HG02798 (cell line): Measurements from ENCODE around the gene SMPD3.
"Not testable (repeated sequence)": the region's sequence is repeated elsewhere in the genome, so short reads cannot be mapped to it uniquely, and the experiment has no call there.

ENCODE experiments used
- ATAC-seq: cut with Tn5 transposase; IDR thresholded peaks from one replicate; pipeline ENCODE4 v1.9.1; 2021; ENCODE audit warnings: mild to moderate bottlenecking; ENCODE audit not compliant: unreplicated experiment, poor library complexity

Gene SMPD3

DNA sequence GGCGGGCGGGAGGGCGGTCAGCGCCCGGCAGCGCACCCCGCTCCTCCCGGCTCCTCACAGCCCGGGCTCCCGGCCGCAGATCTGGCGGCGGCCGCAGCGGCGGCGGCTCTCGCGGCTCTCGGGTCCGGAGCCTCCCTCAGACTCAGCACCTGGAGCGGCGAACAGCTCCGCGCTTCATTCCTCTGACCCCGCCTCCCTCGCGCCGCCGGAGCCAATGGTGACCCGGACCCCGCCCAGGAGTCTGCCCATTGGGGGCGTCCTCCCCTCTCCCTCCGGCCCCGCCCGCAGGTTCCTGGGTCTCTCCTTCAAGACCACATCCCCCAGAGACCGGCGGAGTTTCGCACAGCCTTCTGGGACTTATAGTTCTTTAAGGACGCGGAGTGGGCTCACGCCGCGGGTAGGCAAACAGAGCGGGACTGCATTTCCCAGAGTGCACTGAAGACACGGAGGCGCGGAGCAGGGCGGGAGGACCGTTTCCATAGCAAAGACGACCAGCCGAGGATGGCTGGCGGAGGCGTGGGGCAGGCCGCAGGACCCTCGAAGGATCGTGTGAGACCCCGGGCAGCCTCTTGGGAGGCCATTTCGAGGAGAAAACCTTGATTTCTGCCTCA lies at the start of gene SMPD3:
SMPD3 (minus strand) TSS at position 149 of the 611 bp plus-strand sequence. CDS start 76,327 bp downstream, outside the sequence.
- peak; percentile 96 for ATAC-seq

DNA sequence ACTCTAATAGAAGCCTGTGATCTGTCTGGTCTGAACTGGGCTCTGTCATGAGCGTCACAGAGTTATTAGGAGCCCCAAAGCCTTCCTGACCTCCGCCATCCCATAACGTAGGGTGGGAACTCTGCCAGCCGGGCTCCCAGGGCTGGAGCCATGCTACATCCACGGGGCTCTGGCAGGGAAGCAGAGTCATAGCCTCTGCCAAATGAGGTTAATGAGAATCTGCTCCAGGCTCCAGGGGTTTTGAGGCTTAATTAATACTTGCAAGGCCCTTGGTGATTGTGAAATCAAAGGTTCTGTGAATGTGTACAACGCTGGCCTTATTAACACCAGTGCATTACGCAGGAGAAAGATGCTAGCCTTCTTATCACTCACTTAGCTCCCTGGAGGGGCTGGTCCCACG lies 48.4 kb upstream of the SMPD3 start:
- no peak for ATAC-seq

DNA sequence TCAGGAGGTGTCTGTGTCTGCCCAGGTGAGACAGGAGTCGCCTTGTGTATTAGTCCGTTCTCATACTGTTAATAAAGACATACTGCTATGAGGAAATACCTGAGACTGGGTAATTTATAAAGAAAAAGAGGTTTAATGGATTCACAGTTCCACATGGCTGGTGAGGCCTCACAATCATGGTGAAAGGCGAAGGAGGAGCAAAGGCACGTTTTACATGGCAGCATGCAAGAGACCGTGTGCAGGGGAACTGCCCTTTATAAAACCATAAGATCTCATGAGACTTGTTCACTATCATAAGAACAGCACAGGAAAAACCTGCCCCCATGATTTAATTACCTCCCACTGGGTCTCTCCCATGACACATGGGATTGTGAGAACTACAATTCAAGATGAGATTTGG lies 46.0 kb upstream of the SMPD3 start:
- ATAC-seq: not testable (repeated sequence)

DNA sequence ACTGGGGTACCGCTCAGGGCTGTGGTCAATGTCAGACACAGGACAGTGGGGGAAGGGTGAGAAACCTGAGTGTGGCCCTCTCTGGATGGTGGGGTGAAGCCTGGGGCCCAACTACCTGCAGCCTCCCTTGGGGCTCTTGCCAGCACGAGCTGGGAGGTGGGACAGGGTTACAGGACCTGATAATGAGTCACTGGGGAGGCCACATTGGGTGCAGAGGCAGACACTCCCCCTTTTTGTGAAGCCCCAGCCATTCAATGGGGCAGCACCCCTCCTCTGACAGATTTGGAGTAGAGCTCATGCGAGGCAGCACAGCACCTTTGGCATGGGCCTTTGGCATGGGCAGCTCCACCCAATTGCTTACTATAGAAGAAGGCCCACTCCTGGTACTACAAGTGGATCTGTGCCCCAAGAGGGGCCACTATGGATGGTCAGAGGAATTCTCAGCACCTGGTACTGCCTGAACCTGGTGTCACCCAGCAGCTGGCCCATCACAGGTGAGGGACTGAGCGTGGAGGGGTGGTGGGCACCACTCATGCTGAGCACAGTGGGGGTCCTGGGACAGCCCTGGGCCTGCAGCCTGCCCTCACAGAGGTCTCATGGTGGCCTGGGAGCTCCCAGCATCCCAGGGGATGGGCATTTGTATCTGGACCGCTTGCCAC lies 45.2 kb upstream of the SMPD3 start:
- no peak for ATAC-seq

DNA sequence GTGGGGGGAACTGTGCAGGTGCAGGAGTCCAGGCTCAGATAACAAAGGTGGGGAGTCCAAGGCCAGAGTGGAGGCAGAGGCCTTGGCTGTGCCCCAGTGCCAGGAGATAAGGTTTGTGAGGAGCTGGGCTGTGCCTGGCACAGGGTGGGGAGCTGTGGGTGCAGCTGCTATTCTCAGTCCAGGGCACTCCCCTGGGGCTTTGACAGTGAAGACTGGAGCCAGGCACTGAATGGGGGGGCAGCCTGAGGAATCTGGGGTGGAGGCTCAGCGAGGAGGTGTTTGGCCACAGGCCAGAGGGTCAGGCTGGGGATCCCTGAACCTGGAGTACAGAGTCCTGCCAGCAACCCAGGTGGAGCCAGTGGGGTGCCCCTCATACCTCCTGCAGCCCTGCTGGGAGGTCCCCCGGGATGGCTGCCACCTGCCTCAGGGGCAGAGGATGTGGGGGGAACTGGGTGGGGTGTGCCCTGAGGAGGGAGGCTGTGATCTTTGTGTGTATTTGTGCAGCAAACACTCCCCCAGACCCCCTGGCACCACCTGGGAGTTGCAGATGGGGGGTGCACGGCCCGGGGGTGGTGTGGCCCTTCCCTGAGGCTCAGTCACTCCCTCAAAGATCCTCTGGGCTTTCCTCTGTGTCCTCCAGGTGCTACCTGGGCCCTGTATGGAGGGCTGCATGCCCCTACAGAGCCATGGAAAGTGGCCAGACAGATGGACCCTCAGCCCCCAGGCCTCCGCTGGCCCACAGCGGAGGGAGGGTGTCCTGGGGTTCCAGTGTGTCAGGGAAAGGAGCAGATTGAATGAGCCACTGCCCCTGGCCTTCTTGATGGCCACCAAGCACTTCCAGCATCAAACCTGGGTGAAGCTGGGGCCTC lies 44.5 kb upstream of the SMPD3 start:
- no peak for ATAC-seq

DNA sequence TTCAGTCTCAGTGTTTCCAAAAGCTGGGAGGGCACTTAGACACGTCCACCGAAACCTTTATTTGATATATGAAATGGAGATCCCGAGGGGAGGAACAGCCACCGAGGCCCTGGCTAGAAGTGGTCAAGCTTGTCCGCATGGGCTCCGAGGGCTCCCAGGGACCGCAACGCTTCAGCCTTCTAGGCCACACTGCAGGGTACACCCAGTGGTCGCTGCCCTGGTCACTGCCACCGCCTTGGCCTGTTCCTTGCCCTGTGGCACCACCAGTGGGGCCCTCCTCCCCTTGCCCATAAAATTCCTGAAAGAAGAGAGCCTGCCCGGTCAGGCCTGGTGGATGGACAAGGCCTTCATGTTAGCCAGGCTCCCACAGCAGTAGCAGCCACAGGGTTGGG lies 43.8 kb upstream of the SMPD3 start:
- no peak for ATAC-seq

DNA sequence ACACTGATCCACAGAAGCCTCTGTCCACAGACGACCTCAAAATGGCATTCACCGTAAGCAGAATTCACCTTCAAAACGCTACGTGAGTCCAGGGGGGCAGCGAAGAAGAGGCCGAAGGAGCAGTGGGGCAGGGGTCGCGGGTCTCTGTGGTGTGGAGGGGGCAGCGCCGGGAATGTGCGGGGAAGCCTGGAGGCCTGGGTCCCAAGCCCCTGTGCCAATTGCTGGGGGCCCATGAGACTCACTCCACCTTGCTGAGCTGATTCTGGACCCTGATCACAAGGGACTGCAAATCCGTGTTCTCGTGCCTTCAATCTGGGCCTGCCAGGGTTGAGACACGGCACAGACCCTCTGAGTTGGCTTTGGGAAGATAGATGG lies 43.3 kb upstream of the SMPD3 start:
- ATAC-seq: no peak

DNA sequence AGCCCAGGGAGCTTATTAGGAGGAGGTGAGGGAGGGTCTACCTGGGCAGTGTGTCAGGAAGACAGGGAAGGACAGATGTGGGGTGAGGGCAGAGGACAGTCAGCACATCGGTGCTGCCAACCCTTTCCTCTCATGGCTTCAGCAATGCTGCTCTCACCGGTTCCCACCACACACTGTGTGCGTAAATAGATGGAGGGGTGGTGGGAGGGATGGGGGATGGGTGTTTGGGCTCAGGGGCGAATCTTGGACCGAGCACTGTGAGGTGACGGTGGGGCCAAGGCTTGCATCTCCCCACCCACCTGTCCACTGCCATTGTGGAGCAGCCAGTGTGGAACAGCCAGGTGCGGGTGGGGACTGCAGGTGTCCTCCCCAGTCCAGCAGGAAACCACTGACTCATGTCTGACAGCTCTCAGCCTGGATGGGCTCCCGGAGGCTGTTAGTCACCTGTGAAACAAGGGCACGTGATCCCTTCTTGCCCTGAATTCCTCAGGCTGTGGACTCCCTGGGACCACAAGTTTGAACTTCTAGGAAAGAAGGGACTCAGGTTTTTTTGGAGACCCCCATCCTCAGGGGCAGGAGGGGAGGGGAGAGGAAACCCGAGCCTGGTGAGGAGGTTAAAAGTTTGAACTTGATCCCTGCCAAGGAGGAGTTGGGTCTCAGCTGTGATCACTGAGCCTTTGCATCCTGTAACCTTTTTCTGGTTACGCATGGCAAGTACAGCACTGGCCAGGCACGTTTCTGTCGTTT lies 42.7 kb upstream of the SMPD3 start:
- ATAC-seq: no peak

DNA sequence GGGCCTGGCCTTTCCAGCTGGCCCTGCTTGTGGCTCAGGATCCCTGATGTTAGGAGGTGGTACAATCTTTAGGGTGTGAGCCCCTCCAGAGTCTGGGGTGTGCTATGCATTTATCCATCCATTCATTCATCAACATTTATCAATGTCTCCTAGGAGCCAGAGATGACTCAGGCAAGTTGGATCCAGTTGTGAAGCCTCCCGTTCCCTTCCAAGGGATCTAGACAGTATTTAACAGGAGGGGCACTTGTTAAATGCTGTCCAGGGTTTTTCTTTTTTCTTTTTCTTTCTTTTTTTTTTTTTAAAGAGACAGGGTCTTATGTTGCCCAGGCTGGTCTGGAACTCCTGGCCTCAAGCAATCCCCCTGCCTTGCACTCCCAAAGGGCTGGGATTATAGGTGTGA lies 42.0 kb upstream of the SMPD3 start:
- ATAC-seq: no peak

DNA sequence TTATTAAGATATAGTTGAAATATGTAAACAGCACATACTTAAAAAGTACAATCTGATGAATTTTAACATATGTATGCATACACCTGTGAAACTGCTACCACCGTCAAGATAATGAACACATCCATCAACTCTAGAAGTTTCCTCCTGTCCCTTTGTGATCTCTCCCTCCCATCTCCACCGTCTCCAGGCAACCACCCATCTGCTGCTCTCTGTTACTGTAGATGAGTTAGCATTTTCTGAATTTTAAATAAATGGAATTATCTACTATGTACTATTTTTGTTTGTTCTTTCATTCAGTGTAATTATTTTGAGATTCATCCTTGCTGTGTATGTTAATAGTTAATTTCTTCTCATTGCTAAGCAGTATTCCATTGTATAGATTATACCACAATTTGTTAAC lies 40.2 kb upstream of the SMPD3 start:
- ATAC-seq: no peak

DNA sequence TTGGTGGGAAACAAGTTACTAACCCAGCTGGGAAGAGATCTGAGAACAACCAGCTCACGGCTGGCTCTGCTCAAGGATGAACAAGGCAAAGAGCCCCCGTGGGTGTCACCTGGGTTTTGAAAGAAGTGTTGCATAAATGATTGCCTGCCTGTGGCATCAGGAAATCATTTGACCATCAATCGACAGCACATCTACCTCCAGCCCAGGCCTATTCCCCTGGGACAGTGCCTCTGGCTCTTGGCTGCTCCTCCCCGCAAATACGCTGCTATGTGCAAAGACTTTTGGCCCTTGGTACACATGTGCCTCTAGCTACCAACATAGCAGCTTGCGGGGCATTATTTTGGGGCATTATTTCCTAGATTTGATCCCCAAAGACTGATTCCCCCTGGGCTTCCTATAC lies 39.4 kb upstream of the SMPD3 start:
- ATAC-seq: no peak

DNA sequence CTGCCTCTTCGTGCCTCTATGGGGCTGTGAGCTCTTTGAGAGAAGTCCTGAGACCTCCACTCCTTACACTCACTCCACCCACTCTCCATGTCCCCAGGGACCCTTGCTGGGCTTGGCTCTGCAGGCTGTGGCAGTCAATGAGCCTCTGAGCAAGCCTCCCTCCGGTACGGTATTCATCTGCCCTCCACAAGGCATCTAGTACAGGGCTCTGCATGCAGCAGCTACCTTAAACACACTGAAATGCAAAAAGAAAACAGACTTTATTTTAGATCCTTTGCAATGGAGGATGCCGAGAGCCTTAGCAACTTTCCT lies 38.9 kb upstream of the SMPD3 start:
- ATAC-seq: no peak

DNA sequence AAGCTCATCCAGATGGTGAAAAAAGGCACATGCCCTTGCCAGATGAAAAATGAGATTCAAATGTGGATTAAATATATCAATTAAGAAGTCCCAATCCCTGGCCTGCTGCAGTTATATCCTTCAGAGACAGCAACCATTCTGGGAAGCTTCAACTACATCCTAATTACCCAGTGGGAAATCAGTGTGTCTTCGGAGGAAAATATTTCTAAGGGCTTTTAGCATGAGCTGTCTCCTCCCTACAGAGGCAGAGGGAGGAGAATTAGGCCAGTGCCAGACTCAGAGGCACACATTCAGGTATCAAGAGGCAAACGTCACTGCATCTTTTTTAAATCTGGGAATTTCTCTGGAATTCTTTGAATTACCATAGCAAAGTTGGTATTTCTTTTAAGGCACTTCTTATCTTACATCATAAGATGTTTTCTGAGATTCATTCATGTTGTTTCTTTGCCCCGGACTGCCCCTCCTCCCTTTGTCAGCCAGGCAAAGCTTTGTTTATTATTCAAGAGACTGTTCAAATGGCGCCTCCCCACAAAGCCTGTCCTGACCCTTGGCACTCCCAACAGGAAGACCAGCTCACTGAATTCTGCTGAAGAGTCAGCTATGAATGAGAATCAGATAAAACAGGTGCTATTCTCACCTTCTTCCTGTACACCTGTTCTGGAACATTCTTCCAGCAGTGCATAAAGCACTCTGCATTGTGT lies 38.3 kb upstream of the SMPD3 start:
- ATAC-seq: no peak

DNA sequence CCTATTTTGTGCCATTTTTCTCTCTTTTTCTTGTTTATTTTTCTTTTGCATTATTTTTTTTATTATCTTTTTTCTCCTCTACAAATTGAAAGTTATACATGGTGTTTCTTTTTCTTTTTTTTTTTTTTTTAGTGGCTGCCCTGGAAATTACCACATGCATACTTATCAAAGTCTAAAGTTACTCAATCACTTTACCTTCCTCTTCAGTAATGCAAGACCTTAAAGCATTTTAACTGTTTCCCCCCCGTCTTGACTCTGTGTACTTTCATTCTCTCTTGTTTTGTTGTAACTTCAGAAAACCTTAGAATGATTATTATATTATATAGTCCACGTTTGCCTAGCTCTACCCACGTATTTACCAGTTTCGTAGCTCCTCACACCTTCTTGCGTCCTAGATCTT lies 33.3 kb upstream of the SMPD3 start:
- no peak for ATAC-seq

DNA sequence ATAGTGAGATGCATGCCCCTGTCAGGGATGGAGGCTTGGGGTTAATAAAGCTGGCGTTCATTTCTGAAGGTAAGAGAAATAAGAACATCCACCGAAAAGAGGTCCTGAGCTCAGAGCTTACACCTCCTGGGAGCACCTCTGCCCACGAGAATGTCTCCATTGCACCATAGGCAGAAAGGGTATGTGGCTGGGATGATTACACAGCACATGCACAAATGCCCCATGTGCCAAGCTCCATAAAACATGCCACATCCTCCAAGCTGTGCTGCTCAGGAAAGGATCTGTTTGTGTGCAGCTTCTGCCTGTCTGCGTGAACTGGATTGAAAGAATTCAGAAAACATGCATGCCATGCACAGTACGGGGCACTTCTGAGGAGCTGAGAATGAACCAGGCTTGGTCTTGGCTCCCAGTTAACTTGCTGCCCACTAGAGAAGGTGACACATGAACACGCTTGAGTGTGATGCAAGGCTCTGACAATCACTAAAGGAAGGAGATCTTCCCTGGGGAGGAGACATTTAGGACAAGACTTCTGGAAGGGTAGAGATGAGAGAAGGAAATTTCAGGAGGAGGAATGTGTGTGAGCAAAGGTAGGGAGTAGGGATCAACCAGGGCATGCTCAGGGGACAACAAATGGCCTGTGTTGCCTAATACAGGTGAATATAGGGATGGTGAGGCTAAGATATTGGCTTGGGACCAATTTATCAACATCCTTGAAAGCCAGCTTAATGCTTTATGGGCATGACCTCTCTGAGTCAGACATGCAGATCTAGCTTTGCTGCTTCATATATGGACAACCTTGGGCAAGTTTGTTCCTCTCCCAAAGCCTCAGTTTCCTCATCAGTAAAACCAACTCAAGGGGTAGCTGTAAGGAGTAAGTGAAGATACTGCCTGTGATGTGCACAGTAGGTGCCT lies 32.0 kb upstream of the SMPD3 start:
- ATAC-seq: no peak

DNA sequence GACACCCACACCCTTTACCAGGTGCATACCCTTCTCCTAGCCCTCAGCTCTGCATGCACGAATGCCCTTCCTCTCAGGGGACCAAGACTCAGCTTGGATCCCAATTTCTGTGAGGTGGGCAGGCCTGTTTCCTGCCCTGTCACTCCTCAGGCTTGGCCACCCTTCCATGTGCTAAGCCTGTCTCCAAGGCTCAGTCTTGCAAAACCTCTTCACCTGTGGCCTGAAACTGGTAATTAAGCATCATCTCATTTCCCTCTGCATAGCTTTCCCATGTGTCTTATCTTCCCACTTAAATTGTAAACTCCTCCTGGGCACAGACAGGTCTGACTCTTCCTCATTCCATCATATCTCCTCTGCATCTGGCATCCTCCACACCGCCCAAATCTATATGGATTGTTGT lies 31.0 kb upstream of the SMPD3 start:
- no peak for ATAC-seq

DNA sequence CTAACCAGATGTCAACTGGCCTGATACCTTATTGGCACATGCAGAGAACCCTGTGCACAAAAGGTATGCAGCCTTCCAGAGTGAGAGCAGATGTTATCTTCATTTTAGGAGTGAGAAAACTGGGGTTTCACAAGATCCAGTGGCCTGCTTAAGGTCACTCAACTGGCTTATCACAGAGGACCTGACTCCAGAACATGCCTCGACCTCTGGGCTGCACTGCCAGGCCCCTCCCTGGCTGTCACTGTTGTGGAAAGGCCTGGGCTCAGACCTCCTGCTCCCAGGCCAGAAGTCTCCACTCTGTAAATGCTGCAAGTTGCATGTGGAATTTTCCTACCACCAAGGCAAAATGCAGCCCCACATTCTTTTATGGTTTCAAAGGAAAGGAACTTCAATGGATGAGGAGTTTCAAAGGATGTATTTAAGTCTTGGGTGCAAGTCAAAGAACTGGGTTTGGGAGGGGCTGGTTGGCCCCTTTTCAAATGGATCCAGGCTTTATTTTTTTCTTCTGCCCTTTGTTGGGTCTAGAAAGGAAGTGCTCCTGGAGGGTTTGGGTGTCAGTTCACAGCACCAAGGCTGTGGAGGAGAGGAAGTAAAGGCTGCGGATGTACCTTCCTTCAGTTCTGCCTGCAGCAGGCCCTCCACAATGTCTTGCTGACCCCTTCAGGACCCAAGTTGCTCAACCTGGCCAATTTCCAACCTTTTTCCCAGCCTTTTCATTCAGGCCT lies 30.4 kb upstream of the SMPD3 start:
- no peak for ATAC-seq

DNA sequence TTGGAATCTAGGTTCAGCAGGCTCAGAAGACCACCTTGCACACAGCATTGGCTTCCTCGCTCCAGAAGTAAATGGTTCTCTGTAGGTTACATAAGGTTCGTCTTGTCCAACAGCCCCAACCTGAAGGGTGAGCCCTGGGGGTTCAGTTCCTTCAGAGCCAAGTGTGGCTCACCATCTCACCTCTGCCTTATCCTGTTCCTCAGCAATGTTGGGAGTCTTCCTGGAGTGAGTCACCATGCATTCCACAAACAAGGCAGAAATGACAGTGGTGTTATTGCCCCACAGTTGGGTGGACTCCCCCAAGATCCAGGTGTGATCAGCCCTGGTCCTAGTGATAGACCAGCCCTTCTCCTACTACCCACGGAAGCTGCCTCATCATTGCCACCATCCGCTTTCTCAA lies 26.8 kb upstream of the SMPD3 start:
- ATAC-seq: no peak
